ENCODE results near the gene FOLR2.
"Not testable (repeated sequence)": the region's sequence is repeated elsewhere in the genome, so short reads cannot be mapped to it uniquely, and the experiment has no call there.

Gene FOLR2

GRCh38 chr11:72216638-72217037 lies at the start of gene FOLR2:
Gene FOLR2, plus strand, starts transcription at chr11:72216794. Its CDS starts 1,791 bp downstream, at chr11:72218585.
- no peak within 1 kb of the TSS for H3K27ac ChIP-seq (ENCODE audit: low read depth, low read length)

GRCh38 chr11:72169046-72169555 lies 47.5 kb upstream of the FOLR2 start:
- not testable (repeated sequence) for H3K27ac ChIP-seq (ENCODE audit: low read depth, low read length); H3K9me2 ChIP-seq (replicated peaks; ENCODE audit: insufficient read depth, low read length); H3K4me2 ChIP-seq (ENCODE audit: low read depth, low read length, poor library complexity, severe bottlenecking); H3K9me3 ChIP-seq (ENCODE audit: insufficient read depth, low read length); H3K36me3 ChIP-seq (ENCODE audit: low read length); H3K79me2 ChIP-seq (ENCODE audit: insufficient read depth, low read length); H3K4me3 ChIP-seq (ENCODE audit: insufficient read depth, low read length, poor library complexity, severe bottlenecking); H4K20me1 ChIP-seq (ENCODE audit: low read depth, low read length); H3K9ac ChIP-seq (ENCODE audit: low read length); H3K27me3 ChIP-seq (ENCODE audit: low read length); H3F3A ChIP-seq (ENCODE audit: insufficient read depth); H2AFZ ChIP-seq (ENCODE audit: low read depth, low read length, severe bottlenecking)

More at GRCh38 chr11:72216638-72217037, at the start of gene FOLR2:
- Histone ChIP-seq H3K4me3 (ENCODE audit: insufficient read depth, low read length, poor library complexity, severe bottlenecking) (no peak within 1 kb of the TSS), H3K9me3 (ENCODE audit: insufficient read depth, low read length) (no peaks in the 10 kb centered on the region), H2AFZ (ENCODE audit: low read depth, low read length, severe bottlenecking) (no peak within 1 kb of the TSS), H3K79me2 (ENCODE audit: insufficient read depth, low read length) (no peaks in the 10 kb centered on the region), H3K4me2 (ENCODE audit: low read depth, low read length, poor library complexity, severe bottlenecking) (no peak within 1 kb of the TSS), H3K9me2 (replicated peaks; ENCODE audit: insufficient read depth, low read length) (no peaks in the 10 kb centered on the region), H3K9ac (ENCODE audit: low read length) (no peak within 1 kb of the TSS), H3K36me3 (ENCODE audit: low read length) (no peaks in the 10 kb centered on the region), H3F3A (ENCODE audit: insufficient read depth) (no peaks in the 10 kb centered on the region), H3K27me3 (ENCODE audit: low read length) (no peaks in the 10 kb centered on the region), H4K20me1 (ENCODE audit: low read depth, low read length) (no peaks in the 10 kb centered on the region)
- TF ChIP-seq, protein P1, sequence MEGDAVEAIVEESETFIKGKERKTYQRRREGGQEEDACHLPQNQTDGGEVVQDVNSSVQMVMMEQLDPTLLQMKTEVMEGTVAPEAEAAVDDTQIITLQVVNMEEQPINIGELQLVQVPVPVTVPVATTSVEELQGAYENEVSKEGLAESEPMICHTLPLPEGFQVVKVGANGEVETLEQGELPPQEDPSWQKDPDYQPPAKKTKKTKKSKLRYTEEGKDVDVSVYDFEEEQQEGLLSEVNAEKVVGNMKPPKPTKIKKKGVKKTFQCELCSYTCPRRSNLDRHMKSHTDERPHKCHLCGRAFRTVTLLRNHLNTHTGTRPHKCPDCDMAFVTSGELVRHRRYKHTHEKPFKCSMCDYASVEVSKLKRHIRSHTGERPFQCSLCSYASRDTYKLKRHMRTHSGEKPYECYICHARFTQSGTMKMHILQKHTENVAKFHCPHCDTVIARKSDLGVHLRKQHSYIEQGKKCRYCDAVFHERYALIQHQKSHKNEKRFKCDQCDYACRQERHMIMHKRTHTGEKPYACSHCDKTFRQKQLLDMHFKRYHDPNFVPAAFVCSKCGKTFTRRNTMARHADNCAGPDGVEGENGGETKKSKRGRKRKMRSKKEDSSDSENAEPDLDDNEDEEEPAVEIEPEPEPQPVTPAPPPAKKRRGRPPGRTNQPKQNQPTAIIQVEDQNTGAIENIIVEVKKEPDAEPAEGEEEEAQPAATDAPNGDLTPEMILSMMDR (IDR thresholded peaks at IDR 0.05; ENCODE audit: insufficient read depth, low read length, poor library complexity, severe bottlenecking), result no peak
- TF ChIP-seq EZH2phosphoT487 (conservative IDR thresholded peaks at IDR 0.05; ENCODE audit: low read length), result no peak

- not testable (repeated sequence) for H3K9me3 ChIP-seq (ENCODE audit: insufficient read depth, low read length); H3K79me2 ChIP-seq (ENCODE audit: insufficient read depth, low read length); H3K36me3 ChIP-seq (ENCODE audit: low read length); H3K27ac ChIP-seq (ENCODE audit: low read depth, low read length); H4K20me1 ChIP-seq (ENCODE audit: low read depth, low read length); H3K27me3 ChIP-seq (ENCODE audit: low read length); H3K9me2 ChIP-seq (replicated peaks; ENCODE audit: insufficient read depth, low read length); H3K4me2 ChIP-seq (ENCODE audit: low read depth, low read length, poor library complexity, severe bottlenecking); H3K9ac ChIP-seq (ENCODE audit: low read length); H2AFZ ChIP-seq (ENCODE audit: low read depth, low read length, severe bottlenecking); H3K4me3 ChIP-seq (ENCODE audit: insufficient read depth, low read length, poor library complexity, severe bottlenecking); H3F3A ChIP-seq (ENCODE audit: insufficient read depth)
Measured at GRCh38 chr11:72169754-72170153, 46.8 kb upstream of the FOLR2 start.

DNA sequence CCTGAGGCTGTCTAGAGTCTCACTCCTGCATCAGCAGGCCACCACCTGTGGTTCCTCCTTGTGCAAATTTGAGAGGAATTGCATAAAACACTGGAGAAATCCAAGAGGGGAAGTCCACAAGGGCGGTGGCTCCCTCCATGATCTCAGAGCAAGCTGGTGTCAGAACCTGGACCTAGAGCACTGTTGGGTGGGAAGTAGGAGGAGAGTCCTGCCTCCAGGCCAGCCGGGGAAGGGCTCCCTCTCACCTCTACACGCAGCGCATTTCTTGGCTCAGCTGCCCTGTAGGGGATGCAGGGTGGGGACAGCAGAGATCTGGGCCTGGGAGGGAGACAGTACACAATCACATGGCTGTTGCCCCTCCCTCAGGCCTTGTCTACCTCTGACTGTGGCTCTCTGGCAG lies 44.6 kb upstream of the FOLR2 start:
- not testable (repeated sequence) for H3F3A ChIP-seq (ENCODE audit: insufficient read depth); H2AFZ ChIP-seq (ENCODE audit: low read depth, low read length, severe bottlenecking); H3K36me3 ChIP-seq (ENCODE audit: low read length); H4K20me1 ChIP-seq (ENCODE audit: low read depth, low read length); H3K27ac ChIP-seq (ENCODE audit: low read depth, low read length); H3K79me2 ChIP-seq (ENCODE audit: insufficient read depth, low read length); H3K27me3 ChIP-seq (ENCODE audit: low read length); H3K9ac ChIP-seq (ENCODE audit: low read length); H3K4me2 ChIP-seq (ENCODE audit: low read depth, low read length, poor library complexity, severe bottlenecking); H3K9me2 ChIP-seq (replicated peaks; ENCODE audit: insufficient read depth, low read length); H3K4me3 ChIP-seq (ENCODE audit: insufficient read depth, low read length, poor library complexity, severe bottlenecking); H3K9me3 ChIP-seq (ENCODE audit: insufficient read depth, low read length)

DNA sequence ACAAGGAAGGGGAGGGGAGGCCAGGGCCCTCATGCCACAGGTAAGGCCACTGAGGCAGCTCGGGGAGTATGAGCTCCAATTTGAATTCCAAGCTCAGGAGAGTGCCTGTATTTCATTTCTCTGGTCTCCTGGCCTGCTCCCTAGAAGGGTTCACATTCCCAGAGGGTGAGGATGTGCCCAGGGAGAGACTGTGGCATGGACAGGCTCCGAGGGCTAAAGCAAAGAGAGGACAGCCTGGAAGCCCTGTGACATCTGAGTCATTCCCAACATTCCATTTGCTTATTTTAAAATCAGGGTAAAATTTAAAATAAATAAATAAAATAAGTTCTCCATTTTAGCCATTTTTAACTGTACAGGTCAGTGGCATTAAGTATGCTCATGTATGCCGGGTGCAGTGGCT lies 43.3 kb upstream of the FOLR2 start:
- H3K4me2 ChIP-seq (ENCODE audit: low read depth, low read length, poor library complexity, severe bottlenecking), result no peak overlapping the region
- no peaks in the 10 kb centered on the region for H3K27me3 ChIP-seq (ENCODE audit: low read length)
- no peaks in the 10 kb centered on the region for H3K79me2 ChIP-seq (ENCODE audit: insufficient read depth, low read length)
- no peak overlapping the region for H3K4me3 ChIP-seq (ENCODE audit: insufficient read depth, low read length, poor library complexity, severe bottlenecking)
- H3F3A ChIP-seq (ENCODE audit: insufficient read depth), result no peaks in the 10 kb centered on the region
- H3K27ac ChIP-seq (ENCODE audit: low read depth, low read length), result no peak overlapping the region
- H3K9me3 ChIP-seq (ENCODE audit: insufficient read depth, low read length), result no peaks in the 10 kb centered on the region
- no peaks in the 10 kb centered on the region for H3K36me3 ChIP-seq (ENCODE audit: low read length)
- no peak overlapping the region for H2AFZ ChIP-seq (ENCODE audit: low read depth, low read length, severe bottlenecking)
- H3K9ac ChIP-seq (ENCODE audit: low read length), result no peak overlapping the region
- no peak for TF ChIP-seq EZH2phosphoT487 (conservative IDR thresholded peaks at IDR 0.05; ENCODE audit: low read length)
- TF ChIP-seq, protein P1 (IDR thresholded peaks at IDR 0.05; ENCODE audit: insufficient read depth, low read length, poor library complexity, severe bottlenecking), result no peak
- no peaks in the 10 kb centered on the region for H3K9me2 ChIP-seq (replicated peaks; ENCODE audit: insufficient read depth, low read length)
- H4K20me1 ChIP-seq (ENCODE audit: low read depth, low read length), result no peaks in the 10 kb centered on the region
